ENCODE data around the gene PCBP4.
"Not testable (repeated sequence)": the region's sequence is repeated elsewhere in the genome, so short reads cannot be mapped to it uniquely, and the experiment has no call there.

GRCh38 chr3:51990501-51990971 lies 23.3 kb upstream of the PCBP4 start:
- TF ChIP-seq CTCF (IDR thresholded peaks at IDR 0.05 in 2 of 3, conservative IDR thresholded peaks at IDR 0.05 in 1 of 3; ENCODE audit: borderline replicate concordance in 1 of 3, insufficient read depth in 1 of 3, low read depth in 2 of 3, low read length in 2 of 3); EZH2 (IDR thresholded peaks at IDR 0.05); SP1 (IDR thresholded peaks at IDR 0.05; ENCODE audit: low read depth); EZH2phosphoT487 (IDR thresholded peaks at IDR 0.05; ENCODE audit: borderline replicate concordance); ZBTB33 (IDR thresholded peaks at IDR 0.05; ENCODE audit: extremely low read depth, insufficient replicate concordance, low read length); TCF7L2 (IDR thresholded peaks at IDR 0.05; ENCODE audit: borderline replicate concordance, extremely low read depth, insufficient read depth, insufficient read length); ZNF274 (IDR thresholded peaks at IDR 0.05; ENCODE audit: low read depth, low read length); RAD21 (IDR thresholded peaks at IDR 0.05; ENCODE audit: low read depth); REST (IDR thresholded peaks at IDR 0.05; ENCODE audit: low read depth); MAX (IDR thresholded peaks at IDR 0.05): not testable (repeated sequence)
